Smooth muscle cell (in vitro differentiated cells): ENCODE measurements around the gene HPF1. TPM values are rescaled to one million over a fixed set of nuclear protein-coding genes. Genes with fewer than 3 reads are reported as not detected.

ENCODE experiments used
- DNase-seq: peaks from one replicate; lab custom pipeline; 2025; ENCODE audit not compliant: unreplicated experiment; lab: John Stamatoyannopoulos, UW
- H2AFZ ChIP-seq: fragments of 200-600 bp; sonication (generic); 2 replicates; pipeline ENCODE4 v1.6.0; 2016; ENCODE audit warnings: antibody characterized with exemption, low read depth, mild to moderate bottlenecking
- H3F3A ChIP-seq: fragments of 200-600 bp; sonication (generic); 2 replicates; pipeline ENCODE4 v1.6.0; 2017; ENCODE audit warnings: antibody characterized with exemption, low read depth
- H3K27ac ChIP-seq: fragments of 200-600 bp; sonication (generic); 2 replicates; pipeline ENCODE4 v1.5.1; 2016; ENCODE audit warnings: low read depth, mild to moderate bottlenecking
- H3K27me3 ChIP-seq: fragments of 200-600 bp; sonication (generic); 2 replicates; pipeline ENCODE4 v1.6.1; 2016; ENCODE audit warnings: low read depth, mild to moderate bottlenecking
- H3K36me3 ChIP-seq: fragments of 200-600 bp; sonication (generic); 2 replicates; pipeline ENCODE4 v1.5.1; 2016; ENCODE audit warnings: low read depth
- H3K4me1 ChIP-seq: fragments of 200-600 bp; sonication (generic); 2 replicates; pipeline ENCODE4 v1.5.1; 2016; ENCODE audit warnings: low read depth
- H3K4me2 ChIP-seq: fragments of 200-600 bp; sonication (generic); 2 replicates; pipeline ENCODE4 v1.6.0; 2016; ENCODE audit warnings: mild to moderate bottlenecking
- H3K4me3 ChIP-seq: fragments of 200-600 bp; sonication (generic); 2 replicates; pipeline ENCODE4 v1.5.1; 2016; ENCODE audit warnings: mild to moderate bottlenecking
- H3K79me2 ChIP-seq: fragments of 200-600 bp; sonication (generic); 2 replicates; pipeline ENCODE4 v1.6.0; 2016; ENCODE audit warnings: low read depth, mild to moderate bottlenecking
- H3K9ac ChIP-seq: fragments of 200-600 bp; sonication (generic); 2 replicates; pipeline ENCODE4 v1.6.0; 2016; ENCODE audit warnings: low read depth
- H3K9me3 ChIP-seq: fragments of 200-600 bp; sonication (generic); replicated peaks from 2 replicates; pipeline ENCODE4 v1.5.1; 2016; ENCODE audit warnings: low read depth
- H4K20me1 ChIP-seq: fragments of 200-600 bp; sonication (generic); 2 replicates; pipeline ENCODE4 v1.6.0; 2016; ENCODE audit warnings: low read depth
- WGBS: methylation state at CpG from one replicate; pipeline ENCODE4 v1.1.7; 2016; ENCODE audit warnings: low lambda C conversion rate; 5-methylcytosine and 5-hydroxymethylcytosine counted together
- polyA plus RNA-seq: library from polyadenylated mRNA; unstranded; fragments of >200 nt; fragmentation: Nextera tagmentation; extraction: Ambion mirVana; gene quantifications from 2 replicates; pipeline ENCODE4 v1.2.1, GENCODE V29; 2016
- total RNA-seq: library from RNA; depleted of rRNA; stranded (reverse); fragments of >200 nt; gene quantifications from 2 replicates; pipeline ENCODE4 v1.2.3, GENCODE V29; 2014
- TF ChIP-seq, protein P1 (sequence below): fragments of 200-600 bp; sonication (generic); IDR thresholded peaks from 2 replicates; pipeline ENCODE4 v1.5.1; 2017; ENCODE audit warnings: borderline replicate concordance, mild to moderate bottlenecking, antibody characterized with exemption; ENCODE audit not compliant: insufficient read depth, poor library complexity, severe bottlenecking

HPF1 gene
- total and polyA plus RNA-seq, 2 experiments from 2014 or later, result 34.1 to 53.9 TPM

DNA sequence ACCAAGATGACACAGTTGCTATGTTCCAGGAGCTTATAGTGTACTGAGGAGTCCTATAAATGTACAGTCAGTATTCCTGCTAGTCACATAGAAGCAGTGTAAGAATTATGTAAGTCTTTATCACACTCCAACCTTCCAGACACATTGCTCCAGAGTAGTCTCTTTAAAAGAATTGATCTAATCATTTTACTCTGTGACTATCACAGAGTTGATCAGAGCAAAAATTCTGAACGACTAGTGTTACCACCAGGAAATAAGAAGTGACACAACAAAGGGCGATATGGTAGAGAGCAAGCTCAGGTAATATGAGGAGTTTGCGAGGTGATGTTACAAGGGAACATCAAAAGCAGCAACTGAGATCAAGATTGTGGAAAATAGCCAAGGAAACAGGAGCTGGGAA, 9.0 kb upstream of the HPF1 start:
- Histone ChIP-seq H3K4me2 (no peak overlapping the region), H3K9ac (no peak overlapping the region), H4K20me1 (no peaks in the 10 kb centered on the region), H3K79me2 (no peaks in the 10 kb centered on the region), H2AFZ (no peak overlapping the region), H3K4me3 (no peak overlapping the region), H3K9me3 (no peaks in the 10 kb centered on the region), H3K4me1 (no peaks in the 10 kb centered on the region), H3F3A (peaks cover 4% of the 10 kb centered on the region), H3K27me3 (no peaks in the 10 kb centered on the region), H3K27ac (no peak overlapping the region), H3K36me3 (no peaks in the 10 kb centered on the region)
- WGBS, result 77% methylated on average over 3 of the region's 3 CpGs
- TF ChIP-seq, protein P1, sequence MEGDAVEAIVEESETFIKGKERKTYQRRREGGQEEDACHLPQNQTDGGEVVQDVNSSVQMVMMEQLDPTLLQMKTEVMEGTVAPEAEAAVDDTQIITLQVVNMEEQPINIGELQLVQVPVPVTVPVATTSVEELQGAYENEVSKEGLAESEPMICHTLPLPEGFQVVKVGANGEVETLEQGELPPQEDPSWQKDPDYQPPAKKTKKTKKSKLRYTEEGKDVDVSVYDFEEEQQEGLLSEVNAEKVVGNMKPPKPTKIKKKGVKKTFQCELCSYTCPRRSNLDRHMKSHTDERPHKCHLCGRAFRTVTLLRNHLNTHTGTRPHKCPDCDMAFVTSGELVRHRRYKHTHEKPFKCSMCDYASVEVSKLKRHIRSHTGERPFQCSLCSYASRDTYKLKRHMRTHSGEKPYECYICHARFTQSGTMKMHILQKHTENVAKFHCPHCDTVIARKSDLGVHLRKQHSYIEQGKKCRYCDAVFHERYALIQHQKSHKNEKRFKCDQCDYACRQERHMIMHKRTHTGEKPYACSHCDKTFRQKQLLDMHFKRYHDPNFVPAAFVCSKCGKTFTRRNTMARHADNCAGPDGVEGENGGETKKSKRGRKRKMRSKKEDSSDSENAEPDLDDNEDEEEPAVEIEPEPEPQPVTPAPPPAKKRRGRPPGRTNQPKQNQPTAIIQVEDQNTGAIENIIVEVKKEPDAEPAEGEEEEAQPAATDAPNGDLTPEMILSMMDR, result no peak
- no peak for DNase-seq

- Histone ChIP-seq H2AFZ (no peak overlapping the region), H3K4me1 (no peaks in the 10 kb centered on the region), H4K20me1 (no peaks in the 10 kb centered on the region), H3K79me2 (no peaks in the 10 kb centered on the region), H3F3A (peaks cover 4% of the 10 kb centered on the region), H3K4me2 (no peak overlapping the region), H3K27ac (no peak overlapping the region), H3K36me3 (no peaks in the 10 kb centered on the region), H3K4me3 (no peak overlapping the region), H3K9me3 (no peaks in the 10 kb centered on the region), H3K27me3 (no peaks in the 10 kb centered on the region), H3K9ac (no peak overlapping the region)
- no peak for DNase-seq
- TF ChIP-seq, protein P1, result no peak
- WGBS, result 29% methylated on average over 2 of the region's 2 CpGs
Observed at GRCh38 chr4:169765835-169766234, 8.1 kb upstream of the HPF1 start.

- Histone ChIP-seq H3K9ac (no peak overlapping the region), H2AFZ (no peak overlapping the region), H3K4me2 (no peak overlapping the region), H3K4me3 (no peak overlapping the region), H3K9me3 (no peaks in the 10 kb centered on the region), H3F3A (peaks cover 2% of the 10 kb centered on the region), H3K4me1 (peaks cover 1% of the 10 kb centered on the region), H3K36me3 (no peaks in the 10 kb centered on the region), H3K27ac (no peak overlapping the region), H3K79me2 (no peaks in the 10 kb centered on the region), H4K20me1 (no peaks in the 10 kb centered on the region), H3K27me3 (no peaks in the 10 kb centered on the region)
- WGBS, result 62% methylated on average over 4 of the region's 4 CpGs
- TF ChIP-seq, protein P1, result no peak
- DNase-seq, result no peak
Observed at GRCh38 chr4:169761846-169762245, 4.1 kb upstream of the HPF1 start.

DNA sequence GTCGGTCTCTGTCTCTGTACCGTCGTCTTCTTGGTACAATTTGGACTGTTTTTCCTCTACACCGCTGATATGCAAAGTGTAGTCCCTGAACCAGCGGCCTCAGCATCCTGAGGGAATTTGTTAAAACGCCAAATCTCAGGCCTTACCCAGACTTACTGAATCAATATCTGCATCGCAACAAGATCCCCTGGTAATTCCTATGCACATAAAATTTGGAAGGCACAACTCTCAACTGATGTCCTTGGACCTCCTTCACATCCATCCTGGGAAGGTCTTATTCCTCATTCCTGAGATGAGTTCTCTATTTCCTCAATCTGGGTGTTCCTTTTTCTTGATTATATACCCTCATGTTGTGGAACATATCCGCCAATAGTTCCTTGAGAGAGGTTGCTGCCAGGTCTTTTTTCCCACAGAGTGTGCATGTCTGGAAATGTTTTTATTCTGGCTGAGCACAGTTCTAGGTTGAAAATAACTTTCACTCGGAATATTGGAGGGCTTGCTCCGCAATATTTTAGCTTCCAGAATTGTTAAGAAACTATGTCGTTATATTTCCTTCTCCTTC, 738 bp upstream of the HPF1 start:
- Histone ChIP-seq H2AFZ (peak overlapping the region; percentile 89), H3K27me3 (no peaks in the 10 kb centered on the region), H3K4me2 (peak overlapping the region; percentile 96), H3K79me2 (peaks cover 31% of the 10 kb centered on the region), H3K36me3 (no peaks in the 10 kb centered on the region), H3K27ac (no peak overlapping the region), H3K9ac (no peak overlapping the region), H3K9me3 (no peaks in the 10 kb centered on the region), H3K4me3 (peak overlapping the region; percentile 75), H4K20me1 (no peaks in the 10 kb centered on the region), H3K4me1 (peaks cover 9% of the 10 kb centered on the region), H3F3A (peaks cover 8% of the 10 kb centered on the region)
- WGBS, result 85% methylated on average over 11 of the region's 11 CpGs
- DNase-seq, result no peak
- TF ChIP-seq, protein P1, result no peak
